Activated T-cell treated with anti-CD3 and anti-CD28 coated beads, Interleukin-2, amount 50 U/mL, for 4 hours (primary cell): ENCODE measurements around the gene FOXK2. TPM values are rescaled to one million over a fixed set of nuclear protein-coding genes. Genes with fewer than 3 reads are reported as not detected.

ENCODE experiments used
- ATAC-seq, 2 donors: fragments of 200-7000 bp; cut with Tn5 transposase; one replicate each; pipeline ENCODE4 v1.10.0; 2021
- DNase-seq: peaks from one replicate; pipeline ENCODE4 v3.0.0-alpha.2; 2020
- H3K27me3 Mint-ChIP-seq: one replicate; pipeline ENCODE4 v1.8.0; 2021; ENCODE audit warnings: low read depth, mixed read lengths
- H3K36me3 Mint-ChIP-seq: one replicate; pipeline ENCODE4 v1.8.0; 2022; ENCODE audit warnings: mixed read lengths; ENCODE audit not compliant: insufficient read depth
- H3K4me1 Mint-ChIP-seq: one replicate; pipeline ENCODE4 v1.8.0; 2021; ENCODE audit warnings: low read depth, mixed read lengths
- H3K4me3 Mint-ChIP-seq: one replicate; pipeline ENCODE4 v1.8.0; 2021; ENCODE audit warnings: mild to moderate bottlenecking, moderate library complexity, mixed read lengths
- H3K9me3 Mint-ChIP-seq: one replicate; pipeline ENCODE4 v1.8.0; 2021; ENCODE audit warnings: mixed read lengths
- total RNA-seq, 3 donors: library from RNA; stranded (reverse); gene quantifications; one replicate each; pipeline ENCODE4 v1.2.1, GENCODE V29; 2021

FOXK2 gene
- total RNA-seq, 3 donors from 2014 or later: 73.6 to 78.5 (median 75.9) TPM

GRCh38 chr17:82590881-82591539, 71.5 kb downstream of the FOXK2 start:
- H3K4me1 Mint-ChIP-seq: peaks cover 31% of the 10 kb centered on the region

GRCh38 chr17:82592289-82592766, 72.8 kb downstream of the FOXK2 start:
- H3K4me3 Mint-ChIP-seq: peak overlapping the region; percentile 69
- H3K4me1 Mint-ChIP-seq: peaks cover 31% of the 10 kb centered on the region
- H3K27me3 Mint-ChIP-seq: no peaks in the 10 kb centered on the region
- H3K9me3 Mint-ChIP-seq: no peaks in the 10 kb centered on the region
- peak in 1 of 2 donors; percentile 13 for ATAC-seq
- no peak for DNase-seq
- H3K36me3 Mint-ChIP-seq: peaks cover 2% of the 10 kb centered on the region

More at GRCh38 chr17:82590881-82591539, 71.5 kb downstream of the FOXK2 start:
- no peaks in the 10 kb centered on the region for H3K9me3 Mint-ChIP-seq
- peaks cover 8% of the 10 kb centered on the region for H3K36me3 Mint-ChIP-seq
- ATAC-seq (no peak), DNase-seq (no peak)
- H3K27me3 Mint-ChIP-seq: no peaks in the 10 kb centered on the region
- H3K4me3 Mint-ChIP-seq: no peak overlapping the region

GRCh38 chr17:82592767-82593589, 73.4 kb downstream of the FOXK2 start:
- Mint-ChIP-seq H3K36me3 (no peaks in the 10 kb centered on the region), H3K27me3 (no peaks in the 10 kb centered on the region), H3K4me1 (peaks cover 31% of the 10 kb centered on the region), H3K9me3 (no peaks in the 10 kb centered on the region), H3K4me3 (peak overlapping the region; percentile 69)
- DNase-seq: peak; percentile 26
- ATAC-seq: peak; percentile 44 to 57

GRCh38 chr17:82593590-82594087, 74.1 kb downstream of the FOXK2 start:
- Mint-ChIP-seq H3K36me3 (no peaks in the 10 kb centered on the region), H3K4me3 (peak overlapping the region; percentile 69), H3K4me1 (peaks cover 31% of the 10 kb centered on the region), H3K9me3 (no peaks in the 10 kb centered on the region), H3K27me3 (no peaks in the 10 kb centered on the region)
- ATAC-seq: peak in 1 of 2 donors; percentile 32
- no peak for DNase-seq

GRCh38 chr17:82594571-82594970, 75.0 kb downstream of the FOXK2 start:
- no peak for DNase-seq
- no peaks in the 10 kb centered on the region for H3K27me3 Mint-ChIP-seq
- H3K4me1 Mint-ChIP-seq: peaks cover 31% of the 10 kb centered on the region
- no peak for ATAC-seq
- H3K4me3 Mint-ChIP-seq: no peak overlapping the region
- no peaks in the 10 kb centered on the region for H3K9me3 Mint-ChIP-seq
- H3K36me3 Mint-ChIP-seq: no peaks in the 10 kb centered on the region

GRCh38 chr17:82595893-82596292, 76.4 kb downstream of the FOXK2 start:
- H3K9me3 Mint-ChIP-seq: no peaks in the 10 kb centered on the region
- peaks cover 31% of the 10 kb centered on the region for H3K4me1 Mint-ChIP-seq
- no peak overlapping the region for H3K4me3 Mint-ChIP-seq
- ATAC-seq (no peak), DNase-seq (no peak)
- H3K36me3 Mint-ChIP-seq: peaks cover under 1% of the 10 kb centered on the region
- no peaks in the 10 kb centered on the region for H3K27me3 Mint-ChIP-seq

- DNase-seq: no peak
Measured at GRCh38 chr17:82596296-82596695, 76.8 kb downstream of the FOXK2 start.

GRCh38 chr17:82596837-82597672, 77.5 kb downstream of the FOXK2 start:
- no peaks in the 10 kb centered on the region for H3K27me3 Mint-ChIP-seq
- no peak overlapping the region for H3K4me3 Mint-ChIP-seq
- H3K9me3 Mint-ChIP-seq: no peaks in the 10 kb centered on the region
- peaks cover 26% of the 10 kb centered on the region for H3K4me1 Mint-ChIP-seq
- DNase-seq (no peak), ATAC-seq (no peak)
- H3K36me3 Mint-ChIP-seq: peaks cover 11% of the 10 kb centered on the region

More at GRCh38 chr17:82596296-82596695, 76.8 kb downstream of the FOXK2 start:
- peaks cover 5% of the 10 kb centered on the region for H3K36me3 Mint-ChIP-seq
- no peak overlapping the region for H3K4me3 Mint-ChIP-seq
- ATAC-seq: no peak
- H3K27me3 Mint-ChIP-seq: no peaks in the 10 kb centered on the region
- H3K9me3 Mint-ChIP-seq: no peaks in the 10 kb centered on the region
- peaks cover 31% of the 10 kb centered on the region for H3K4me1 Mint-ChIP-seq

GRCh38 chr17:82598256-82599119, 79.0 kb downstream of the FOXK2 start:
- DNase-seq: no peak
- no peak overlapping the region for H3K4me3 Mint-ChIP-seq
- H3K4me1 Mint-ChIP-seq: peaks cover 16% of the 10 kb centered on the region
- H3K9me3 Mint-ChIP-seq: no peaks in the 10 kb centered on the region
- peaks cover 20% of the 10 kb centered on the region for H3K36me3 Mint-ChIP-seq
- no peaks in the 10 kb centered on the region for H3K27me3 Mint-ChIP-seq
- peak in 1 of 2 donors; percentile 35 for ATAC-seq

GRCh38 chr17:82599674-82600661, 80.4 kb downstream of the FOXK2 start:
- H3K36me3 Mint-ChIP-seq: peaks cover 22% of the 10 kb centered on the region
- peaks cover under 1% of the 10 kb centered on the region for H3K4me1 Mint-ChIP-seq
- DNase-seq (no peak), ATAC-seq (no peak)
- no peak overlapping the region for H3K4me3 Mint-ChIP-seq
- no peaks in the 10 kb centered on the region for H3K27me3 Mint-ChIP-seq
- H3K9me3 Mint-ChIP-seq: no peaks in the 10 kb centered on the region

- DNase-seq (no peak), ATAC-seq (no peak)
- Mint-ChIP-seq H3K4me3 (no peak overlapping the region), H3K9me3 (no peaks in the 10 kb centered on the region), H3K4me1 (no peaks in the 10 kb centered on the region), H3K27me3 (no peaks in the 10 kb centered on the region), H3K36me3 (peaks cover 22% of the 10 kb centered on the region)
Measured at GRCh38 chr17:82600731-82601446, 81.4 kb downstream of the FOXK2 start.

GRCh38 chr17:82601447-82602000, 82.0 kb downstream of the FOXK2 start:
- Mint-ChIP-seq H3K9me3 (no peaks in the 10 kb centered on the region), H3K4me1 (no peaks in the 10 kb centered on the region), H3K4me3 (no peak overlapping the region), H3K36me3 (peaks cover 23% of the 10 kb centered on the region), H3K27me3 (no peaks in the 10 kb centered on the region)
- ATAC-seq (no peak), DNase-seq (no peak)
